ENCODE data around the gene SOX15. TPM values are rescaled to one million over a fixed set of nuclear protein-coding genes. Genes with fewer than 3 reads are reported as not detected.

The SOX15 gene
- total and polyA plus RNA-seq, 2 of the 13 experiments (the other 11 are each of a cell fraction or from before 2014, with no cell fraction given): 0.07 to 0.18 TPM

DNA sequence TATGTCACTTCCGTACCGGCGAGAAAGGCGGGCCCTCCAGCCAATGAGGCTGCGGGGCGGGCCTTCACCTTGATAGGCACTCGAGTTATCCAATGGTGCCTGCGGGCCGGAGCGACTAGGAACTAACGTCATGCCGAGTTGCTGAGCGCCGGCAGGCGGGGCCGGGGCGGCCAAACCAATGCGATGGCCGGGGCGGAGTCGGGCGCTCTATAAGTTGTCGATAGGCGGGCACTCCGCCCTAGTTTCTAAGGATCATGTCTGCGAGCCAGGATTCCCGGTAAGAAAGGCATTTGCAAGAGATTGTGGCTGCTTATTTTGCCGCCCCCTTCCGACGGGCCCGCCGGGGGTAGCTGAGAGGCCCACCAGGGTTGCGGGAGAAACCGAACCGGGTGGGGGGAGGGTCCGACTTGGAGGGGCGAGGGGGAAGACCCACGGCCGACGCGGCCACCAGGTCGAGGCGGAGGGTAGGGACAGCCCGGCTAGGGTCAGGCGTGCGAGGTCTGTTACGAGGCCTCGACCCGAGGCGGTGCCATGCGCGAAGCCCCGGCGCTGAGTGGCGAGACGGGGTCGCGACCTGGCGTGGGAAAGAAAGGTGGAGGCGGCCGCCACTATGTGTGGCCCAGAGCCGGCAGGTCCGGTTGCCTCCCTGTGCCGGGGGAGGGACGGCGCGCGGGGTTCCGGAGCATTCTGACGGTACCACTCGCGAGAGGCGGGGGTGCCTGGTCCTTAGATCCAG lies 17.1 kb downstream of the SOX15 start (continued):
- TF ChIP-seq PTBP1 (IDR thresholded peaks at IDR 0.05; ENCODE audit: low read depth, low read length, poor library complexity, severe bottlenecking) (no peak), RBM39 (IDR thresholded peaks at IDR 0.05; ENCODE audit: low read depth, low read length, poor library complexity, severe bottlenecking) (peak; percentile 84), ZKSCAN5 (CRISPR knock-in tag; IDR thresholded peaks at IDR 0.05) (no peak), ZNF530 (CRISPR knock-in tag; IDR thresholded peaks at IDR 0.05; ENCODE audit: low read depth) (no peak), HDAC6 (IDR thresholded peaks at IDR 0.05; ENCODE audit: low read depth, low read length) (peak; percentile 87; the same call in 1 of the 2 replicates), ZNF652 (CRISPR knock-in tag; IDR thresholded peaks at IDR 0.05; ENCODE audit: borderline replicate concordance, low read depth) (peak; percentile 11; the same call in 1 of the 2 replicates), ZNF101 (CRISPR knock-in tag; IDR thresholded peaks at IDR 0.05; ENCODE audit: borderline replicate concordance, low read depth) (0 out of 2 replicates have a peak, but pooled peaks have one; percentile 64), JUNB (CRISPR knock-in tag; IDR thresholded peaks at IDR 0.05; ENCODE audit: borderline replicate concordance) (no peak; the same call in 1 of the 2 replicates), ZNF382 (CRISPR knock-in tag; IDR thresholded peaks at IDR 0.05; ENCODE audit: borderline replicate concordance) (no peak), NR2C2 (CRISPR knock-in tag; IDR thresholded peaks at IDR 0.05; ENCODE audit: borderline replicate concordance) (peak; percentile 36; the same call in 1 of the 2 replicates), FOSL1 (CRISPR knock-in tag; IDR thresholded peaks at IDR 0.05; ENCODE audit: borderline replicate concordance) (no peak), ONECUT2 (CRISPR knock-in tag; IDR thresholded peaks at IDR 0.05) (no peak), FOXM1 (CRISPR knock-in tag; IDR thresholded peaks at IDR 0.05) (0 out of 2 replicates have a peak, but pooled peaks have one; percentile 32), ZBTB3 (CRISPR knock-in tag; IDR thresholded peaks at IDR 0.05; ENCODE audit: borderline replicate concordance, low read depth) (0 out of 2 replicates have a peak, but pooled peaks have one; percentile 36), ZNF367 (CRISPR knock-in tag; IDR thresholded peaks at IDR 0.05; ENCODE audit: borderline replicate concordance) (no peak), ZNF878 (CRISPR knock-in tag; IDR thresholded peaks at IDR 0.05) (no peak), ZNF225 (CRISPR knock-in tag; IDR thresholded peaks at IDR 0.05) (peak; percentile 39; the same call in 1 of the 2 replicates), GTF2F1 (IDR thresholded peaks at IDR 0.05; ENCODE audit: low read length) (peak; percentile 92), TBP (CRISPR knock-in tag; IDR thresholded peaks at IDR 0.05) (no peak), ZNF644 (CRISPR knock-in tag; IDR thresholded peaks at IDR 0.05; ENCODE audit: low read depth) (no peak)
- TF ChIP-seq, protein P1, sequence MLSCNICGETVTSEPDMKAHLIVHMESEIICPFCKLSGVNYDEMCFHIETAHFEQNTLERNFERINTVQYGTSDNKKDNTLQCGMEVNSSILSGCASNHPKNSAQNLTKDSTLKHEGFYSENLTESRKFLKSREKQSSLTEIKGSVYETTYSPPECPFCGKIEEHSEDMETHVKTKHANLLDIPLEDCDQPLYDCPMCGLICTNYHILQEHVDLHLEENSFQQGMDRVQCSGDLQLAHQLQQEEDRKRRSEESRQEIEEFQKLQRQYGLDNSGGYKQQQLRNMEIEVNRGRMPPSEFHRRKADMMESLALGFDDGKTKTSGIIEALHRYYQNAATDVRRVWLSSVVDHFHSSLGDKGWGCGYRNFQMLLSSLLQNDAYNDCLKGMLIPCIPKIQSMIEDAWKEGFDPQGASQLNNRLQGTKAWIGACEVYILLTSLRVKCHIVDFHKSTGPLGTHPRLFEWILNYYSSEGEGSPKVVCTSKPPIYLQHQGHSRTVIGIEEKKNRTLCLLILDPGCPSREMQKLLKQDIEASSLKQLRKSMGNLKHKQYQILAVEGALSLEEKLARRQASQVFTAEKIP (CRISPR knock-in tag; IDR thresholded peaks at IDR 0.05; ENCODE audit: borderline replicate concordance): no peak
- TF ChIP-seq, protein P2, sequence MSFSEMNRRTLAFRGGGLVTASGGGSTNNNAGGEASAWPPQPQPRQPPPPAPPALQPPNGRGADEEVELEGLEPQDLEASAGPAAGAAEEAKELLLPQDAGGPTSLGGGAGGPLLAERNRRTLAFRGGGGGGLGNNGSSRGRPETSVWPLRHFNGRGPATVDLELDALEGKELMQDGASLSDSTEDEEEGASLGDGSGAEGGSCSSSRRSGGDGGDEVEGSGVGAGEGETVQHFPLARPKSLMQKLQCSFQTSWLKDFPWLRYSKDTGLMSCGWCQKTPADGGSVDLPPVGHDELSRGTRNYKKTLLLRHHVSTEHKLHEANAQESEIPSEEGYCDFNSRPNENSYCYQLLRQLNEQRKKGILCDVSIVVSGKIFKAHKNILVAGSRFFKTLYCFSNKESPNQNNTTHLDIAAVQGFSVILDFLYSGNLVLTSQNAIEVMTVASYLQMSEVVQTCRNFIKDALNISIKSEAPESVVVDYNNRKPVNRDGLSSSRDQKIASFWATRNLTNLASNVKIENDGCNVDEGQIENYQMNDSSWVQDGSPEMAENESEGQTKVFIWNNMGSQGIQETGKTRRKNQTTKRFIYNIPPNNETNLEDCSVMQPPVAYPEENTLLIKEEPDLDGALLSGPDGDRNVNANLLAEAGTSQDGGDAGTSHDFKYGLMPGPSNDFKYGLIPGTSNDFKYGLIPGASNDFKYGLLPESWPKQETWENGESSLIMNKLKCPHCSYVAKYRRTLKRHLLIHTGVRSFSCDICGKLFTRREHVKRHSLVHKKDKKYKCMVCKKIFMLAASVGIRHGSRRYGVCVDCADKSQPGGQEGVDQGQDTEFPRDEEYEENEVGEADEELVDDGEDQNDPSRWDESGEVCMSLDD (CRISPR knock-in tag; IDR thresholded peaks at IDR 0.05; ENCODE audit: borderline replicate concordance): no peak
- TF ChIP-seq, protein P3, sequence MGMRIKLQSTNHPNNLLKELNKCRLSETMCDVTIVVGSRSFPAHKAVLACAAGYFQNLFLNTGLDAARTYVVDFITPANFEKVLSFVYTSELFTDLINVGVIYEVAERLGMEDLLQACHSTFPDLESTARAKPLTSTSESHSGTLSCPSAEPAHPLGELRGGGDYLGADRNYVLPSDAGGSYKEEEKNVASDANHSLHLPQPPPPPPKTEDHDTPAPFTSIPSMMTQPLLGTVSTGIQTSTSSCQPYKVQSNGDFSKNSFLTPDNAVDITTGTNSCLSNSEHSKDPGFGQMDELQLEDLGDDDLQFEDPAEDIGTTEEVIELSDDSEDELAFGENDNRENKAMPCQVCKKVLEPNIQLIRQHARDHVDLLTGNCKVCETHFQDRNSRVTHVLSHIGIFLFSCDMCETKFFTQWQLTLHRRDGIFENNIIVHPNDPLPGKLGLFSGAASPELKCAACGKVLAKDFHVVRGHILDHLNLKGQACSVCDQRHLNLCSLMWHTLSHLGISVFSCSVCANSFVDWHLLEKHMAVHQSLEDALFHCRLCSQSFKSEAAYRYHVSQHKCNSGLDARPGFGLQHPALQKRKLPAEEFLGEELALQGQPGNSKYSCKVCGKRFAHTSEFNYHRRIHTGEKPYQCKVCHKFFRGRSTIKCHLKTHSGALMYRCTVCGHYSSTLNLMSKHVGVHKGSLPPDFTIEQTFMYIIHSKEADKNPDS (CRISPR knock-in tag; IDR thresholded peaks at IDR 0.05): peak; percentile 23; the same call in 1 of the 2 replicates

Measured in HepG2 (cell line).